ENCODE measurements around the gene LNP1. TPM values are rescaled to one million over a fixed set of nuclear protein-coding genes. Genes with fewer than 3 reads are reported as not detected.

Gene LNP1
- total RNA-seq, 2 experiments from 2014 or later = 8.9 to 12.7 TPM

GRCh38 chr3:100486808-100487207, 85.5 kb downstream of the LNP1 start:
- TF ChIP-seq CTCF (conservative IDR thresholded peaks at IDR 0.05; ENCODE audit: low read length) = no peak
- no peak for TF ChIP-seq EZH2phosphoT487 (IDR thresholded peaks at IDR 0.05; ENCODE audit: borderline replicate concordance, low read depth, low read length)
- ChIA-PET POLR2A (interaction anchor here (0.6 to 1.6 kb wide), 2 partner anchors 19 to 68 kb away, joined by 3 to 5 read pairs; no protein-coding TSS in a partner anchor), CTCF (ENCODE audit: unreplicated experiment) (no interaction called here)
- no peak overlapping the region for H3K4me3 ChIP-seq (ENCODE audit: low read depth, low read length, poor library complexity, severe bottlenecking)
- H3K4me1 ChIP-seq (ENCODE audit: insufficient read depth, low read length, poor library complexity, severe bottlenecking) = no peaks in the 10 kb centered on the region
- no peaks in the 10 kb centered on the region for H3K79me2 ChIP-seq (ENCODE audit: insufficient read depth, low read depth, low read length)
- no peaks in the 10 kb centered on the region for H4K20me1 ChIP-seq (ENCODE audit: insufficient read depth, low read length)
- no peaks in the 10 kb centered on the region for H3K9me3 ChIP-seq (ENCODE audit: low read length)
- intact Hi-C loops (cut with micrococcal nuclease; ENCODE audit: unreplicated experiment) = no loop called here
- H3K9me2 ChIP-seq (ENCODE audit: insufficient read depth, low read length) = no peaks in the 10 kb centered on the region
- DNase-seq (ENCODE audit: low spot score) = no peak
- no peak overlapping the region for H3K4me2 ChIP-seq (ENCODE audit: low read length)
- H3K36me3 ChIP-seq (ENCODE audit: insufficient read depth, low read length) = no peaks in the 10 kb centered on the region
- H3K27ac ChIP-seq (ENCODE audit: low read depth, low read length, poor library complexity, severe bottlenecking) = no peak overlapping the region
- no TSS peak for BruUV-seq (replicated peaks)
- no peak overlapping the region for H2AFZ ChIP-seq (ENCODE audit: low read length)

GRCh38 chr3:100489118-100489517, 87.8 kb downstream of the LNP1 start:
- H3K36me3 ChIP-seq (ENCODE audit: insufficient read depth, low read length) = no peaks in the 10 kb centered on the region
- H3K4me3 ChIP-seq (ENCODE audit: low read depth, low read length, poor library complexity, severe bottlenecking) = no peak overlapping the region
- no peak overlapping the region for H3K27ac ChIP-seq (ENCODE audit: low read depth, low read length, poor library complexity, severe bottlenecking)
- POLR2A ChIA-PET = no interaction called here
- no peaks in the 10 kb centered on the region for H4K20me1 ChIP-seq (ENCODE audit: insufficient read depth, low read length)
- CTCF ChIA-PET (ENCODE audit: unreplicated experiment) = interaction anchor here (0.7 kb wide), 1 partner anchor 46 kb away, joined by 3 read pairs; no protein-coding TSS in a partner anchor
- BruUV-seq (replicated peaks) = no TSS peak
- H3K79me2 ChIP-seq (ENCODE audit: insufficient read depth, low read depth, low read length) = no peaks in the 10 kb centered on the region
- no peaks in the 10 kb centered on the region for H3K9me2 ChIP-seq (ENCODE audit: insufficient read depth, low read length)
- TF ChIP-seq CTCF (conservative IDR thresholded peaks at IDR 0.05; ENCODE audit: low read length) = no peak
- TF ChIP-seq EZH2phosphoT487 (IDR thresholded peaks at IDR 0.05; ENCODE audit: borderline replicate concordance, low read depth, low read length) = no peak
- H2AFZ ChIP-seq (ENCODE audit: low read length) = no peak overlapping the region
- no peak overlapping the region for H3K4me2 ChIP-seq (ENCODE audit: low read length)
- no peaks in the 10 kb centered on the region for H3K4me1 ChIP-seq (ENCODE audit: insufficient read depth, low read length, poor library complexity, severe bottlenecking)
- no peaks in the 10 kb centered on the region for H3K9me3 ChIP-seq (ENCODE audit: low read length)
- no peak for DNase-seq (ENCODE audit: low spot score)
- intact Hi-C loops (cut with micrococcal nuclease; ENCODE audit: unreplicated experiment) = no loop called here

- H3K9me3 ChIP-seq (ENCODE audit: low read length) = no peaks in the 10 kb centered on the region
- no peaks in the 10 kb centered on the region for H3K4me1 ChIP-seq (ENCODE audit: insufficient read depth, low read length, poor library complexity, severe bottlenecking)
- BruUV-seq (replicated peaks) = no TSS peak
- no peak within 1 kb of the TSS for H3K4me3 ChIP-seq (ENCODE audit: low read depth, low read length, poor library complexity, severe bottlenecking)
- no peaks in the 10 kb centered on the region for H4K20me1 ChIP-seq (ENCODE audit: insufficient read depth, low read length)
- ChIA-PET POLR2A (interaction anchor here (0.5 to 1.0 kb wide), 3 partner anchors 12 to 88 kb away, joined by 3 read pairs; no protein-coding TSS in a partner anchor), CTCF (ENCODE audit: unreplicated experiment) (no interaction called here)
- H2AFZ ChIP-seq (ENCODE audit: low read length) = no peak within 1 kb of the TSS
- H3K36me3 ChIP-seq (ENCODE audit: insufficient read depth, low read length) = no peaks in the 10 kb centered on the region
- intact Hi-C loops (cut with micrococcal nuclease; ENCODE audit: unreplicated experiment) = no loop called here
- H3K9me2 ChIP-seq (ENCODE audit: insufficient read depth, low read length) = no peaks in the 10 kb centered on the region
- no peaks in the 10 kb centered on the region for H3K79me2 ChIP-seq (ENCODE audit: insufficient read depth, low read depth, low read length)
- H3K27ac ChIP-seq (ENCODE audit: low read depth, low read length, poor library complexity, severe bottlenecking) = no peak within 1 kb of the TSS
- DNase-seq (ENCODE audit: low spot score) = peak; percentile 5
- TF ChIP-seq EZH2phosphoT487 (IDR thresholded peaks at IDR 0.05; ENCODE audit: borderline replicate concordance, low read depth, low read length) (no peak), CTCF (conservative IDR thresholded peaks at IDR 0.05; ENCODE audit: low read length) (no peak)
- peak within 1 kb of the TSS; percentile 30; the same call in 1 of the 2 replicates for H3K4me2 ChIP-seq (ENCODE audit: low read length)
These were observed 91.0 kb downstream of the LNP1 start, which contains the start of gene TMEM45A for GRCh38 chr3:100492059-100493006. Gene TMEM45A, plus strand, starts transcription at chr3:100492619. Its CDS starts 62,593 bp downstream, at chr3:100555212.

Data from OCI-LY7 (cell line).